GM12891 (cell line): Measurements from ENCODE around the gene TNPO3.

Experiments used
- POLR2A ChIP-seq: IDR thresholded peaks from 2 replicates; pipeline ENCODE4 v1.6.1; 2011; ENCODE audit warnings: low read depth, low read length, control low read depth
- POLR2AphosphoS5 ChIP-seq: IDR thresholded peaks from 2 replicates; pipeline ENCODE4 v1.6.1; 2011; ENCODE audit warnings: low read depth, low read length, control low read depth

DNA sequence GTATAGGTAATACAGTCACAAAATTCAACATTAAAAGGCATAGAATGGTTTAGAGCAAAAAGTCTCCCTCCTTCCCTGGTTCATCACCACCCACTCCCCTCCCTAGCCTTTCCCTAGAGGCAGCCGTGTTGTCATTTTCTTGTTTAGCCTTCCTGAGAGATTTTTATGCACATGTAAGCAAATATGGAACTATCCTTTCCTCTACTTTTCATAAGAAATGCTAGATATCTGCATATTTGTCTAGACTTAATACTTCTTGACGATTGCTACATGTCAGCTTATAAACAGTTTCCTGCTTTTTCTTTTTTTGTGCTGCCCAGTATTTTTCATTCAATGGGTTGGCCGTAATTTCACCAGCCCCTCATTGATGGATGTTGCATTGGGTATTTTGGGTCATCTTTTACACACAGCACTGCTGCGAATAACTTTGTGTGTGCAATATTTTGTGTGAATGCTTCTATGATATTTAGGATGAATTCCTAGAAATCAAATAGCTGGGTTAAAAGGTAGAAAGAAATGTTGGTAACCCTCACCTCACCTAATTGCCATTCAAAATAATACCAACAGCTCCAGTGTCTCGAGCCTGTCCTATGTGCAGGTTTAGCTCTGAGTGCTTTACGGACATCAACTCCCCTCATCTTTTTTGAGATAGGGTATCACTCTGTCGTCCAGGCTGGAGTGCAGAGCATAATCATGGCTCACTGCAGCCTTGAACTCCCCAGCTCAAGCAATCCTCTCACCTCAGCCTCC lies 110.2 kb downstream of the TNPO3 start:
- TF ChIP-seq POLR2A, result no peak
- no peak for TF ChIP-seq POLR2AphosphoS5
